CD4-positive, CD25-positive, alpha-beta regulatory T cell (primary cell): ENCODE results near the gene PDE4B. TPM values are rescaled to one million over a fixed set of nuclear protein-coding genes. Genes with fewer than 3 reads are reported as not detected.
A peak's percentile ranks its signal among the peaks of the same experiment; 100 is the strongest.

Experiments used
- ATAC-seq, 2 donors: fragments of 150-1000 bp; cut with Tn5 transposase; one replicate each; pipeline ENCODE4 v1.10.0; 2021; ENCODE audit warnings: low read depth in 2 of 2, moderate number of reproducible peaks in 2 of 2, moderate library complexity in 1 of 2
- DNase-seq, 3 donors: peaks; one replicate each; pipeline versions ENCODE4 v3.0.0 to v3.0.0-alpha.2; 2012 to 2022; ENCODE audit warnings: mixed read lengths in 1 of 3
- H3K27ac ChIP-seq: one replicate; pipeline ENCODE4 v1.7.0; 2013; ENCODE audit warnings: mild to moderate bottlenecking, low read length; ENCODE audit not compliant: insufficient read depth, poor library complexity, severe bottlenecking
- H3K27me3 ChIP-seq: one replicate; pipeline ENCODE4 v1.7.0; 2013; ENCODE audit warnings: low read length; ENCODE audit not compliant: control insufficient read depth, insufficient read depth
- H3K36me3 ChIP-seq: one replicate; pipeline ENCODE4 v1.7.0; 2013; ENCODE audit warnings: mild to moderate bottlenecking, low read length, moderate library complexity; ENCODE audit not compliant: control insufficient read depth, insufficient read depth
- H3K4me1 ChIP-seq: 2 replicates; pipeline ENCODE4 v1.7.0; 2013; ENCODE audit warnings: mild to moderate bottlenecking, low read length; ENCODE audit not compliant: insufficient read depth, control insufficient read depth, poor library complexity, severe bottlenecking
- H3K4me3 ChIP-seq: one replicate; pipeline ENCODE4 v1.7.0; 2013; ENCODE audit warnings: low read depth, mild to moderate bottlenecking, low read length, moderate library complexity
- H3K9me3 ChIP-seq, 2 experiments: 1 replicate in 1 of 2; 2 replicates in 1 of 2; pipeline ENCODE4 v1.7.0; 2013; ENCODE audit warnings: low read length in 2 of 2, mild to moderate bottlenecking in 1 of 2, moderate library complexity in 1 of 2; ENCODE audit not compliant: control insufficient read depth in 2 of 2
- H3K27ac Mint-ChIP-seq, 3 donors: one replicate each; pipeline ENCODE4 v1.8.0; 2020 to 2022; ENCODE audit warnings: mild to moderate bottlenecking in 3 of 3, mixed read lengths in 3 of 3, moderate library complexity in 2 of 3
- H3K27me3 Mint-ChIP-seq: one replicate; pipeline ENCODE4 v1.8.0; 2022; ENCODE audit warnings: mild to moderate bottlenecking, mixed read lengths
- H3K36me3 Mint-ChIP-seq: one replicate; pipeline ENCODE4 v1.8.0; 2020; ENCODE audit warnings: mixed read lengths
- H3K4me1 Mint-ChIP-seq, 4 donors: one replicate each; pipeline ENCODE4 v1.8.0; 2020 to 2022; ENCODE audit warnings: mixed read lengths in 4 of 4, mild to moderate bottlenecking in 1 of 4
- H3K4me3 Mint-ChIP-seq, 4 donors: one replicate each; pipeline ENCODE4 v1.8.0; 2020 to 2022; ENCODE audit warnings: mild to moderate bottlenecking in 4 of 4, mixed read lengths in 4 of 4, moderate library complexity in 3 of 4
- H3K9me3 Mint-ChIP-seq, 7 donors: one replicate each; pipeline ENCODE4 v1.8.0; 2020 to 2022; ENCODE audit warnings: mixed read lengths in 7 of 7, mild to moderate bottlenecking in 3 of 7, moderate library complexity in 2 of 7
- polyA plus RNA-seq, 4 donors: library from polyadenylated mRNA; unstranded; fragments of 300-500 nt; fragmentation: Illumina TruSeq; gene quantifications; one replicate each; pipeline ENCODE4 v1.2.3, GENCODE V29; 2021
- total RNA-seq: library from RNA; stranded (reverse); gene quantifications from one replicate; pipeline ENCODE4 v1.2.3, GENCODE V29; 2022

The PDE4B gene
- total and polyA plus RNA-seq, 5 donors from 2014 or later, result 63.9 to 200 (median 75.4) TPM

GRCh38 chr1:66311092-66311491, 518.4 kb downstream of the PDE4B start:
- no peak overlapping the region for H3K27ac Mint-ChIP-seq
- H3K36me3 Mint-ChIP-seq, result no peaks in the 10 kb centered on the region
- H3K27me3 Mint-ChIP-seq, result no peaks in the 10 kb centered on the region

GRCh38 chr1:66311628-66312027, 518.9 kb downstream of the PDE4B start:
- H3K27ac ChIP-seq, result no peak overlapping the region
- no peak overlapping the region for H3K4me3 Mint-ChIP-seq
- H3K4me1 Mint-ChIP-seq, result peaks cover 0 to 6% (median 5%) of the 10 kb centered on the region in 4 donors
- H3K36me3 ChIP-seq, result no peaks in the 10 kb centered on the region
- no peaks in the 10 kb centered on the region for H3K27me3 ChIP-seq
- H3K9me3 ChIP-seq, result no peaks in the 10 kb centered on the region
- no peaks in the 10 kb centered on the region for H3K4me1 ChIP-seq
- H3K36me3 Mint-ChIP-seq, result no peaks in the 10 kb centered on the region
- no peaks in the 10 kb centered on the region for H3K27me3 Mint-ChIP-seq
- DNase-seq (no peak), ATAC-seq (no peak)
- no peak overlapping the region for H3K27ac Mint-ChIP-seq
- no peak overlapping the region for H3K4me3 ChIP-seq
- H3K9me3 Mint-ChIP-seq, result peaks cover 0 to 3% (median 0%) of the 10 kb centered on the region in 7 donors

More at GRCh38 chr1:66311092-66311491, 518.4 kb downstream of the PDE4B start:
- DNase-seq (no peak), ATAC-seq (no peak)
- Histone ChIP-seq H3K9me3 (no peaks in the 10 kb centered on the region), H3K27me3 (no peaks in the 10 kb centered on the region), H3K4me3 (no peak overlapping the region), H3K36me3 (no peaks in the 10 kb centered on the region), H3K4me1 (no peaks in the 10 kb centered on the region), H3K27ac (no peak overlapping the region)
- Mint-ChIP-seq H3K4me3 (no peak overlapping the region), H3K4me1 (peaks cover 0 to 5% (median under 1%) of the 10 kb centered on the region in 4 donors), H3K9me3 (peaks cover 0 to 3% (median 0%) of the 10 kb centered on the region in 7 donors)

- DNase-seq (no peak), ATAC-seq (no peak)
- Histone ChIP-seq H3K9me3 (no peaks in the 10 kb centered on the region), H3K4me1 (no peaks in the 10 kb centered on the region), H3K27me3 (no peaks in the 10 kb centered on the region), H3K4me3 (no peak overlapping the region), H3K36me3 (no peaks in the 10 kb centered on the region), H3K27ac (no peak overlapping the region)
- peaks cover 0 to 11% (median 8%) of the 10 kb centered on the region in 4 donors for H3K4me1 Mint-ChIP-seq
- no peak overlapping the region for H3K4me3 Mint-ChIP-seq
- no peak overlapping the region for H3K27ac Mint-ChIP-seq
- H3K9me3 Mint-ChIP-seq, result peaks cover 0 to 3% (median 0%) of the 10 kb centered on the region in 7 donors
- H3K36me3 Mint-ChIP-seq, result no peaks in the 10 kb centered on the region
- no peaks in the 10 kb centered on the region for H3K27me3 Mint-ChIP-seq
These were observed 519.7 kb downstream of the PDE4B start for GRCh38 chr1:66312271-66312990.

GRCh38 chr1:66313429-66313828, 520.7 kb downstream of the PDE4B start:
- peaks cover 0 to 3% (median 0%) of the 10 kb centered on the region in 7 donors for H3K9me3 Mint-ChIP-seq
- peaks cover 0 to 11% (median 8%) of the 10 kb centered on the region in 4 donors for H3K4me1 Mint-ChIP-seq
- H3K27ac ChIP-seq, result no peak overlapping the region
- no peaks in the 10 kb centered on the region for H3K36me3 Mint-ChIP-seq
- no peak for ATAC-seq
- no peaks in the 10 kb centered on the region for H3K36me3 ChIP-seq
- H3K27me3 ChIP-seq, result no peaks in the 10 kb centered on the region
- H3K27me3 Mint-ChIP-seq, result no peaks in the 10 kb centered on the region
- no peaks in the 10 kb centered on the region for H3K4me1 ChIP-seq
- H3K27ac Mint-ChIP-seq, result no peak overlapping the region
- no peak overlapping the region for H3K4me3 Mint-ChIP-seq
- no peak for DNase-seq
- no peak overlapping the region for H3K4me3 ChIP-seq
- no peaks in the 10 kb centered on the region for H3K9me3 ChIP-seq

- no peak overlapping the region for H3K4me3 ChIP-seq
- Mint-ChIP-seq H3K27me3 (no peaks in the 10 kb centered on the region), H3K4me3 (no peak overlapping the region), H3K36me3 (no peaks in the 10 kb centered on the region), H3K27ac (no peak overlapping the region), H3K4me1 (peaks cover 0 to 11% (median 8%) of the 10 kb centered on the region in 4 donors), H3K9me3 (peaks cover 0 to 3% (median 0%) of the 10 kb centered on the region in 7 donors)
- DNase-seq (no peak), ATAC-seq (no peak)
- no peaks in the 10 kb centered on the region for H3K27me3 ChIP-seq
- no peaks in the 10 kb centered on the region for H3K36me3 ChIP-seq
- H3K27ac ChIP-seq, result no peak overlapping the region
- no peaks in the 10 kb centered on the region for H3K9me3 ChIP-seq
- no peaks in the 10 kb centered on the region for H3K4me1 ChIP-seq
These were observed 523.0 kb downstream of the PDE4B start for GRCh38 chr1:66315671-66316070.

- DNase-seq (peak in 1 of 3 donors; percentile 35), ATAC-seq (peak in 1 of 2 donors; percentile 45)
- Mint-ChIP-seq H3K4me1 (peaks cover 0 to 11% (median 8%) of the 10 kb centered on the region in 4 donors), H3K4me3 (no peak overlapping the region), H3K9me3 (peaks cover 0 to 3% (median 0%) of the 10 kb centered on the region in 7 donors), H3K27ac (peak overlapping the region in 2 of 3 donors; percentile 56 to 67), H3K27me3 (no peaks in the 10 kb centered on the region), H3K36me3 (no peaks in the 10 kb centered on the region)
- no peaks in the 10 kb centered on the region for H3K4me1 ChIP-seq
- H3K4me3 ChIP-seq, result no peak overlapping the region
- no peaks in the 10 kb centered on the region for H3K36me3 ChIP-seq
- no peak overlapping the region for H3K27ac ChIP-seq
- no peaks in the 10 kb centered on the region for H3K9me3 ChIP-seq
- H3K27me3 ChIP-seq, result no peaks in the 10 kb centered on the region
These were observed 524.0 kb downstream of the PDE4B start for GRCh38 chr1:66316464-66317247.

- Histone ChIP-seq H3K4me1 (no peaks in the 10 kb centered on the region), H3K36me3 (no peaks in the 10 kb centered on the region), H3K9me3 (no peaks in the 10 kb centered on the region), H3K27me3 (no peaks in the 10 kb centered on the region), H3K27ac (no peak overlapping the region), H3K4me3 (no peak overlapping the region)
- no peaks in the 10 kb centered on the region for H3K27me3 Mint-ChIP-seq
- H3K27ac Mint-ChIP-seq, result peak overlapping the region in 2 of 3 donors; percentile 56 to 67
- H3K9me3 Mint-ChIP-seq, result peaks cover 0 to 3% (median 0%) of the 10 kb centered on the region in 7 donors
- H3K4me1 Mint-ChIP-seq, result peaks cover 0 to 11% (median 8%) of the 10 kb centered on the region in 4 donors
- ATAC-seq, result peak in 1 of 2 donors; percentile 31
- no peaks in the 10 kb centered on the region for H3K36me3 Mint-ChIP-seq
- DNase-seq, result no peak
- H3K4me3 Mint-ChIP-seq, result no peak overlapping the region
These were observed 524.5 kb downstream of the PDE4B start for GRCh38 chr1:66317248-66317515.
